ENCODE measurements around the gene HPX.

DNA sequence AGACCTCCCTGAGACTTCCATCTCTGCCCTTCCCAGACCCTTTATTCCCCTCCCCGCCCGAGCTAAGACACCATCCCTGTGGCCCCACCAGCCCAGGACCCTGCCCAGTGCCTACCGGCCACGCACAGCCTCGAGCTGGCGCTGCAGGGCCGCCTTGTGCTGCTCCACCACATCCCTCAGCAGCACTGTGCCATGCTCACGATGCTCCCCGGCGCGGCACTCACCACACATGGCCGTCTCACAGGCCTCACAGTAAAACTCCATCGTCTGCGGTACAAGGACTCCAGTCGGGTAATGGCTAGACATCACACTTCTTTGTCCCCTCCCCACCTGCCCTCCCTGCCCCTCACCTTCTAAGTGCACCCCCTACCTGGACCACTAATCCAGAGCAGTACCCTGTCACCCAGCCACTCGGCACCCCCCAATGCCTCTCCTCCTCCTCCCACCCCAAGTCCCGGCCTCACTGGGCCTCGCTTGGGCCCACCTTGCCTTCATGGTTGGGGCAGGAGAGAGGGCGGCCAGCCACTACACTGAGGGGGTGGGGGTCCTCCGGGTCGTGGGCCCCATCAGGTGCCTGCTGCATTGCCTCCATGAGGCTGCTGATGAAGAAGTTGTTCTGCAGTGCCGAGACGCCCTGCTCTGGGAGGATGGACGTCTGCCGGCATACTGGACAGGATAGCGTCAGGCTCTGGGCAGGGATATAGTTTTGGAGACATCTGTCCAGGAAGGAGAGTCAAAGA lies 17.0 kb upstream of the HPX start:
- no peak for TF ChIP-seq POLR2AphosphoS5 (IDR thresholded peaks at IDR 0.05; ENCODE audit: low read depth, low read length)
- no peak for TF ChIP-seq TAF1 (IDR thresholded peaks at IDR 0.05; ENCODE audit: low read depth, low read length)
- TF ChIP-seq POLR2A (IDR thresholded peaks at IDR 0.05; ENCODE audit: low read depth, low read length), result no peak
- TF ChIP-seq POU2F2 (IDR thresholded peaks at IDR 0.05; ENCODE audit: low read depth, low read length), result no peak
- TF ChIP-seq SPI1 (IDR thresholded peaks at IDR 0.05; ENCODE audit: low read depth, low read length), result no peak
- no peak for TF ChIP-seq PAX5 (IDR thresholded peaks at IDR 0.05; ENCODE audit: insufficient read depth, low read length, severe bottlenecking)
